ENCODE results near the gene MOB3B. TPM values are rescaled to one million over a fixed set of nuclear protein-coding genes. Genes with fewer than 3 reads are reported as not detected.

The MOB3B gene
- total RNA-seq, 6 experiments from 2014 or later: not detected

DNA sequence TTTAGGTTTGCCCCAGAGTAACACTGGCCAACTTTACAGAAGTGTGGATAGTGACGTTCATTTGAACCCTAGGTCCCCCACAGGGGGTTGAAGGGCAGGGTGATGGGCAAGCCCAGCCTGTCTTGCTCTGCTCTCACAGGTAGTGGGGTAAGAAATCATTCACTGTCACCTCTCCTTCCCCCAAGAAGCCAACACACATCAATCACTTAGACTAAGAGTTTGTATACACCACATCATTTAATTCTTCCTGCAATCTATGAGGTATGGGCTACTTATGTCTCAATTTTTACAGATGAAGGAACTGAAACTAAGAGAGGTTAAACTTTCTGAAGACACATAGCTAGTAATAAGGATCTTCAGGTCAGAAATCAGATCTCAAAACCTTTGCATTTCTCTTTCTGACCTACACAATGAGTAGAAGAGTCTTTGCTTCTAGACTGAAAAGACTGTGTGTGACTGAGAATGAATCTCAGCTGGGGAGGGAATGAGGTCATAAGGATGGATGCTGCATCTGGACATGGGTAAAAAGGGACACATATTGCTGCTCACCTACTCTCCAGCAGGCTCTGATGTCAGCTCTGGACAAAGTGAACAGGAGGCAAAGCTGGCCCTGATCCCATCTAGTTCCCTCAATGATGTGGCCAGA, 151.7 kb downstream of the MOB3B start:
- no peaks in the 10 kb centered on the region for H3K36me3 Mint-ChIP-seq (ENCODE audit: low read depth)
- TF ChIP-seq, protein P1, sequence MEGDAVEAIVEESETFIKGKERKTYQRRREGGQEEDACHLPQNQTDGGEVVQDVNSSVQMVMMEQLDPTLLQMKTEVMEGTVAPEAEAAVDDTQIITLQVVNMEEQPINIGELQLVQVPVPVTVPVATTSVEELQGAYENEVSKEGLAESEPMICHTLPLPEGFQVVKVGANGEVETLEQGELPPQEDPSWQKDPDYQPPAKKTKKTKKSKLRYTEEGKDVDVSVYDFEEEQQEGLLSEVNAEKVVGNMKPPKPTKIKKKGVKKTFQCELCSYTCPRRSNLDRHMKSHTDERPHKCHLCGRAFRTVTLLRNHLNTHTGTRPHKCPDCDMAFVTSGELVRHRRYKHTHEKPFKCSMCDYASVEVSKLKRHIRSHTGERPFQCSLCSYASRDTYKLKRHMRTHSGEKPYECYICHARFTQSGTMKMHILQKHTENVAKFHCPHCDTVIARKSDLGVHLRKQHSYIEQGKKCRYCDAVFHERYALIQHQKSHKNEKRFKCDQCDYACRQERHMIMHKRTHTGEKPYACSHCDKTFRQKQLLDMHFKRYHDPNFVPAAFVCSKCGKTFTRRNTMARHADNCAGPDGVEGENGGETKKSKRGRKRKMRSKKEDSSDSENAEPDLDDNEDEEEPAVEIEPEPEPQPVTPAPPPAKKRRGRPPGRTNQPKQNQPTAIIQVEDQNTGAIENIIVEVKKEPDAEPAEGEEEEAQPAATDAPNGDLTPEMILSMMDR (IDR thresholded peaks at IDR 0.05): no peak
- no peak for DNase-seq
- H3K27ac Mint-ChIP-seq: no peak overlapping the region
- no peak overlapping the region for H3K4me3 Mint-ChIP-seq
- peaks cover 1% of the 10 kb centered on the region for H3K27me3 Mint-ChIP-seq (ENCODE audit: insufficient read depth)
- H3K4me1 Mint-ChIP-seq (ENCODE audit: low read depth): no peaks in the 10 kb centered on the region
- no peaks in the 10 kb centered on the region for H3K9me3 Mint-ChIP-seq

DNA sequence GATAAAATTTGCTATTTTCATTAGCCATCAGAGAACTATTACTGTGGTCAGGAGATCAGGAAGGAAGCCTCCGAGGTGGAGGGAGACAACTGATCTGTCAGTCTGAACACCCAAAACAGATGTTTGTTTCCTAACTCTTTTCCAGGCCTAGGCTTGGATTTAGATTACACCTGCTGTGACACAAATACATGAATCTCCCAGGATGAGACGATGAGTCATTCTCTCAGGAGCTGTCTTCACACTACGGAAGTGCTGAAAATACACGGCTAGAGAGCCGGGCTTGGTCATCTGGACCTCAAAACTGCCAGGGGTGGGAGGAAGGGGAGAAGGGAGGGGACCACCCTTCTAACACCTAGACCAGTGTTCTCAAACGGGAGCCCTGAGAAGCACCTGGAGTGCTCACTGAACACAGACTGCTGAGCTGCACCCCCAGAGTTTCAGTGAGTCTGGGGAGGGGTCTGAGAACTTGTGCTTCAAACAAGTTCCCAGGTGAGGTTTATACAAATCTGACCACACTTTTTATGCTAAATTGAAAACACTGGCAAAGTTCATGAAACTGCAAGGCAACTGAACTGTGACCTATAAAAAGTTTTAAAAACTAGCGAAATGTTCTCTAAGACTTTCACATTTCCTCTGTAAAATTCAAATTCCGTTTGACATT, 152.3 kb downstream of the MOB3B start:
- H3K9me3 Mint-ChIP-seq: no peaks in the 10 kb centered on the region
- H3K27me3 Mint-ChIP-seq (ENCODE audit: insufficient read depth): peaks cover 1% of the 10 kb centered on the region
- no peak overlapping the region for H3K4me3 Mint-ChIP-seq
- no peaks in the 10 kb centered on the region for H3K36me3 Mint-ChIP-seq (ENCODE audit: low read depth)
- TF ChIP-seq, protein P1 (IDR thresholded peaks at IDR 0.05): no peak
- no peaks in the 10 kb centered on the region for H3K4me1 Mint-ChIP-seq (ENCODE audit: low read depth)
- H3K27ac Mint-ChIP-seq: no peak overlapping the region
- DNase-seq: no peak

DNA sequence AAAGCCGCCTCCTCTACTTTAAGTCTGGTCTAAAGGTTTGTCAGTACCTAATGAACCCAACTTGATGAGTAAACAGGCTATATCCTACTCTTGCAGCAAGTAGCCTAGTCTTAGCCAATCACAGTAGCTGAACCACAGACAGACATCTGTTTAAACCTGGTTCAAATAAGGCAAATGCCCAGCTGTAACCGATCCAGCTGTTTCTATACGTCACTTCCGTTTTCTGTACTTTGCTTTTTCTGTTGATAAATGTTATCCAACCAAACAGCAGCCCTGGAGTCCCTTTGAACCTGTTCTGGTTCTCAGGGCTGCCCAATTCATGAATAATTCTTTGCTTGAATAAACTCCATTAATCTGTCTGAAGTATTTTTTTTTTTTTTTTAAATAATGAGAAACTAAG, 155.8 kb downstream of the MOB3B start:
- H3K4me3 Mint-ChIP-seq: no peak overlapping the region
- TF ChIP-seq, protein P1 (IDR thresholded peaks at IDR 0.05): no peak
- no peaks in the 10 kb centered on the region for H3K36me3 Mint-ChIP-seq (ENCODE audit: low read depth)
- no peak overlapping the region for H3K27ac Mint-ChIP-seq
- H3K9me3 Mint-ChIP-seq: no peaks in the 10 kb centered on the region
- H3K4me1 Mint-ChIP-seq (ENCODE audit: low read depth): no peaks in the 10 kb centered on the region
- DNase-seq: no peak
- peaks cover 4% of the 10 kb centered on the region for H3K27me3 Mint-ChIP-seq (ENCODE audit: insufficient read depth)

DNA sequence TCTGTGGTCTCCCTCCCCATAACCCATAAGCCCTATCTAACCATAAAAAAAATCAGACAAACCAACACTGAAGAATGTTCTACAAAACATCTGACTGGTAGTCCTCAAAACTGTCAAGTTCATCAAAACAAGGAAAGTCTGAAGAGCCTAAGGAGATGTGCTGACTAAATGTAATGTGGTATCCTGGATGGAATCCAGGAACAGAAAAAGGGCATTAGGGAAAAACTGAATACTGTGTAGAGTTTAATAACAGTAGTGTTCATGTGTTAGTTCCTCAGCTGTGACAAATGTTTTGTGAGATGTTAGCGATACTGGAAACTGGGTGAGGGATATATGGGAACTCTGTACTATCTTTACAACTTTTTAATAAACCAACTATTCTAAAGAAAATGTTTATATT, 157.0 kb downstream of the MOB3B start:
- Mint-ChIP-seq H3K4me1 (ENCODE audit: low read depth) (no peaks in the 10 kb centered on the region), H3K9me3 (no peaks in the 10 kb centered on the region), H3K27ac (no peak overlapping the region), H3K27me3 (ENCODE audit: insufficient read depth) (peaks cover 9% of the 10 kb centered on the region), H3K36me3 (ENCODE audit: low read depth) (no peaks in the 10 kb centered on the region), H3K4me3 (no peak overlapping the region)
- DNase-seq: no peak
- TF ChIP-seq, protein P1 (IDR thresholded peaks at IDR 0.05): no peak

DNA sequence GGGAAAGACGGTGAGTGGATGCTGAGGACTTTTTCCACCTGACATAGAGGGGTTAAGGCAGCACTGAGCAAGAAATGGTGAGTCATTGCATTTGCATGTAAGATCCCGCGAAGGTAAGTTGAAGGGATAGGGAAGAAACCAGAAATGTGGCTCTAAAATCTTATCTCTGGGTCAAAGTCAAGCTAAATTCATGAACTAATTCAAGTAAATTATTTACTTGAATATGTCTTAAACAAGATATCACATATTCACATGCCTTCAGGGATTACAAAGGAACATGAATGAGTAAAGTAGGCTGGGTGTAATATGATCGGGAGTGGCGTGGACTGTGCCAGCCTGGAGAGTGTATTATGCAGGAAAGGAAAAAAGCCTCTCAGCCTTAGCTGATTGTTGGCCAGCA, 158.2 kb downstream of the MOB3B start:
- no peaks in the 10 kb centered on the region for H3K36me3 Mint-ChIP-seq (ENCODE audit: low read depth)
- H3K9me3 Mint-ChIP-seq: no peaks in the 10 kb centered on the region
- no peak for DNase-seq
- no peaks in the 10 kb centered on the region for H3K4me1 Mint-ChIP-seq (ENCODE audit: low read depth)
- TF ChIP-seq, protein P1 (IDR thresholded peaks at IDR 0.05): no peak
- peaks cover 11% of the 10 kb centered on the region for H3K27me3 Mint-ChIP-seq (ENCODE audit: insufficient read depth)
- H3K27ac Mint-ChIP-seq: no peak overlapping the region
- no peak overlapping the region for H3K4me3 Mint-ChIP-seq

All from HFFc6 (cell line).